Neural cell (in vitro differentiated cells): Measurements from ENCODE around the gene NYAP2. TPM values are rescaled to one million over a fixed set of nuclear protein-coding genes. Genes with fewer than 3 reads are reported as not detected.

Source experiments
- H2AFZ ChIP-seq: fragments of 200-600, 300-800 bp; sonication (generic), shearing (Covaris generic); 2 replicates; pipeline ENCODE4 v1.6.0; 2014; ENCODE audit warnings: low read depth, mild to moderate bottlenecking, antibody characterized with exemption, low read length, moderate library complexity
- H3F3A ChIP-seq: fragments of 200-600 bp; shearing (Covaris generic); 2 replicates; pipeline ENCODE4 v1.6.1; 2016; ENCODE audit warnings: mild to moderate bottlenecking, moderate library complexity, mixed read lengths, antibody characterized with exemption, low read length; ENCODE audit not compliant: insufficient read depth, poor library complexity, severe bottlenecking
- H3K27ac ChIP-seq: fragments of 200-600, 300-800 bp; sonication (generic), shearing (Covaris generic); 2 replicates; pipeline ENCODE4 v1.5.1; 2014; ENCODE audit warnings: mild to moderate bottlenecking, low read length, moderate library complexity
- H3K27me3 ChIP-seq: fragments of 300-800, 200-600 bp; sonication (generic), shearing (Covaris generic); 2 replicates; pipeline ENCODE4 v1.6.0; 2014; ENCODE audit warnings: mild to moderate bottlenecking, low read depth, low read length, moderate library complexity; ENCODE audit not compliant: insufficient read depth
- H3K36me3 ChIP-seq: fragments of 300-800, 200-600 bp; sonication (generic), shearing (Covaris generic); 2 replicates; pipeline ENCODE4 v1.5.1; 2014; ENCODE audit warnings: mild to moderate bottlenecking, antibody characterized with exemption, low read length, moderate library complexity; ENCODE audit not compliant: insufficient read depth
- H3K4me2 ChIP-seq: fragments of 300-800, 200-600 bp; sonication (generic), shearing (Covaris generic); 2 replicates; pipeline ENCODE4 v1.6.0; 2014; ENCODE audit warnings: mild to moderate bottlenecking, low read length
- H3K4me3 ChIP-seq: fragments of 300-800, 200-600 bp; sonication (generic), shearing (Covaris generic); 2 replicates; pipeline ENCODE4 v1.5.1; 2014; ENCODE audit warnings: mild to moderate bottlenecking, low read length, moderate library complexity
- H3K79me2 ChIP-seq: fragments of 200-600 bp; shearing (Covaris generic); replicated peaks from 2 replicates; pipeline ENCODE4 v1.6.0; 2014; ENCODE audit warnings: mild to moderate bottlenecking, low read length, moderate library complexity; ENCODE audit not compliant: insufficient read depth
- H3K9ac ChIP-seq: fragments of 300-800, 200-600 bp; sonication (generic), shearing (Covaris generic); 2 replicates; pipeline ENCODE4 v1.6.1; 2016; ENCODE audit warnings: mild to moderate bottlenecking, low read length, mixed read lengths
- H3K9me2 ChIP-seq: fragments of 200-600 bp; shearing (Covaris generic); 2 replicates; pipeline ENCODE4 v1.6.1; 2016; ENCODE audit warnings: mild to moderate bottlenecking, low read length, mixed read lengths; ENCODE audit not compliant: insufficient read depth
- H3K9me3 ChIP-seq: fragments of 200-600, 300-800 bp; sonication (generic), shearing (Covaris generic); 2 replicates; pipeline ENCODE4 v1.6.1; 2016; ENCODE audit warnings: mild to moderate bottlenecking, mixed run types, low read length, moderate library complexity, mixed read lengths
- H4K20me1 ChIP-seq: fragments of 200-600 bp; shearing (Covaris generic); 2 replicates; pipeline ENCODE4 v1.6.1; 2016; ENCODE audit warnings: mild to moderate bottlenecking, mixed run types; ENCODE audit not compliant: insufficient read depth
- EP300 ChIP-seq: fragments of 450-650 bp; conservative IDR thresholded peaks from 2 replicates; pipeline ENCODE4 v1.6.1; 2014; ENCODE audit warnings: antibody characterized with exemption, mild to moderate bottlenecking, moderate library complexity; ENCODE audit not compliant: poor library complexity, severe bottlenecking
- EZH2 ChIP-seq: fragments of 200-600, 300-800 bp; shearing (Covaris generic), sonication (generic); IDR thresholded peaks from 2 replicates; pipeline ENCODE4 v1.6.1; 2014; ENCODE audit warnings: antibody characterized with exemption, low read length, borderline replicate concordance, mild to moderate bottlenecking; ENCODE audit not compliant: insufficient read depth, poor library complexity, severe bottlenecking
- MXI1 ChIP-seq: fragments of 450-650 bp; conservative IDR thresholded peaks from 2 replicates; pipeline ENCODE4 v1.6.1; 2014; ENCODE audit warnings: antibody characterized with exemption, mild to moderate bottlenecking; ENCODE audit not compliant: poor library complexity, severe bottlenecking
- SMC3 ChIP-seq: fragments of 450-650 bp; conservative IDR thresholded peaks from 2 replicates; pipeline ENCODE4 v1.6.1; 2014; ENCODE audit warnings: antibody characterized with exemption, mild to moderate bottlenecking, moderate library complexity; ENCODE audit not compliant: poor library complexity
- TAF1 ChIP-seq: IDR thresholded peaks from 2 replicates; pipeline ENCODE4 v1.6.1; 2012; ENCODE audit warnings: low read depth
- polyA plus RNA-seq: library from polyadenylated mRNA; depleted of rRNA; stranded (reverse); fragments of >200 nt; gene quantifications from 2 replicates; pipeline ENCODE4 v1.2.3, GENCODE V29; 2014
- TF ChIP-seq, protein P1 (sequence below): fragments of 450-650 bp; IDR thresholded peaks from 2 replicates; pipeline ENCODE4 v1.5.1; 2014; ENCODE audit warnings: antibody characterized with exemption, mild to moderate bottlenecking, moderate library complexity; ENCODE audit not compliant: poor library complexity, severe bottlenecking
- TF ChIP-seq, protein P2 (sequence below): IDR thresholded peaks from 2 replicates; pipeline ENCODE4 v1.6.1; 2012; ENCODE audit warnings: borderline replicate concordance

NYAP2 gene
- polyA plus RNA-seq, 1 donor from 2014 or later, result 0.98 TPM

DNA sequence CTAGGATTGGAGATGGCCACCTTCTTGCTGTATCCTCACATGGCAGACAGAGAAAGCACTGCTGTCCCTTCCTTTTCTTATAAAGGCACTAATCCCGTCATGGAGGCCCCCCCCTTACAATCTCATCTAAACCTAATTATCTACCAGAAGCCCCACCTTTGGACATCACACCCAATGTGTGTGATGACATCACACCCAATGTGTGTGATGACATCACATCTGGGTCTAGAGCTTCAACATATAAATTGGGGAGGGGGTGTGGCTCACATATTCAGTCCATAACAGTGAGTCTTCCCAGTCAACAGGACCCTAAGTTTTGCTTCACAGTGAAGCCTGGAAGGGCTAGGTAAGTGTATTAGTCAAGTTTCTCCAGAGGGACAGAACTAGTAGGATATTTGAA is 213.1 kb downstream of the NYAP2 start:
- H4K20me1 ChIP-seq, result no peaks in the 10 kb centered on the region
- H3K9me2 ChIP-seq, result no peaks in the 10 kb centered on the region
- H3K27ac ChIP-seq, result no peak overlapping the region
- no peaks in the 10 kb centered on the region for H3K36me3 ChIP-seq
- TF ChIP-seq, protein P1, sequence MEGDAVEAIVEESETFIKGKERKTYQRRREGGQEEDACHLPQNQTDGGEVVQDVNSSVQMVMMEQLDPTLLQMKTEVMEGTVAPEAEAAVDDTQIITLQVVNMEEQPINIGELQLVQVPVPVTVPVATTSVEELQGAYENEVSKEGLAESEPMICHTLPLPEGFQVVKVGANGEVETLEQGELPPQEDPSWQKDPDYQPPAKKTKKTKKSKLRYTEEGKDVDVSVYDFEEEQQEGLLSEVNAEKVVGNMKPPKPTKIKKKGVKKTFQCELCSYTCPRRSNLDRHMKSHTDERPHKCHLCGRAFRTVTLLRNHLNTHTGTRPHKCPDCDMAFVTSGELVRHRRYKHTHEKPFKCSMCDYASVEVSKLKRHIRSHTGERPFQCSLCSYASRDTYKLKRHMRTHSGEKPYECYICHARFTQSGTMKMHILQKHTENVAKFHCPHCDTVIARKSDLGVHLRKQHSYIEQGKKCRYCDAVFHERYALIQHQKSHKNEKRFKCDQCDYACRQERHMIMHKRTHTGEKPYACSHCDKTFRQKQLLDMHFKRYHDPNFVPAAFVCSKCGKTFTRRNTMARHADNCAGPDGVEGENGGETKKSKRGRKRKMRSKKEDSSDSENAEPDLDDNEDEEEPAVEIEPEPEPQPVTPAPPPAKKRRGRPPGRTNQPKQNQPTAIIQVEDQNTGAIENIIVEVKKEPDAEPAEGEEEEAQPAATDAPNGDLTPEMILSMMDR, result no peak
- TF ChIP-seq, protein P2, sequence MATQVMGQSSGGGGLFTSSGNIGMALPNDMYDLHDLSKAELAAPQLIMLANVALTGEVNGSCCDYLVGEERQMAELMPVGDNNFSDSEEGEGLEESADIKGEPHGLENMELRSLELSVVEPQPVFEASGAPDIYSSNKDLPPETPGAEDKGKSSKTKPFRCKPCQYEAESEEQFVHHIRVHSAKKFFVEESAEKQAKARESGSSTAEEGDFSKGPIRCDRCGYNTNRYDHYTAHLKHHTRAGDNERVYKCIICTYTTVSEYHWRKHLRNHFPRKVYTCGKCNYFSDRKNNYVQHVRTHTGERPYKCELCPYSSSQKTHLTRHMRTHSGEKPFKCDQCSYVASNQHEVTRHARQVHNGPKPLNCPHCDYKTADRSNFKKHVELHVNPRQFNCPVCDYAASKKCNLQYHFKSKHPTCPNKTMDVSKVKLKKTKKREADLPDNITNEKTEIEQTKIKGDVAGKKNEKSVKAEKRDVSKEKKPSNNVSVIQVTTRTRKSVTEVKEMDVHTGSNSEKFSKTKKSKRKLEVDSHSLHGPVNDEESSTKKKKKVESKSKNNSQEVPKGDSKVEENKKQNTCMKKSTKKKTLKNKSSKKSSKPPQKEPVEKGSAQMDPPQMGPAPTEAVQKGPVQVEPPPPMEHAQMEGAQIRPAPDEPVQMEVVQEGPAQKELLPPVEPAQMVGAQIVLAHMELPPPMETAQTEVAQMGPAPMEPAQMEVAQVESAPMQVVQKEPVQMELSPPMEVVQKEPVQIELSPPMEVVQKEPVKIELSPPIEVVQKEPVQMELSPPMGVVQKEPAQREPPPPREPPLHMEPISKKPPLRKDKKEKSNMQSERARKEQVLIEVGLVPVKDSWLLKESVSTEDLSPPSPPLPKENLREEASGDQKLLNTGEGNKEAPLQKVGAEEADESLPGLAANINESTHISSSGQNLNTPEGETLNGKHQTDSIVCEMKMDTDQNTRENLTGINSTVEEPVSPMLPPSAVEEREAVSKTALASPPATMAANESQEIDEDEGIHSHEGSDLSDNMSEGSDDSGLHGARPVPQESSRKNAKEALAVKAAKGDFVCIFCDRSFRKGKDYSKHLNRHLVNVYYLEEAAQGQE, result no peak
- no peak for TF ChIP-seq EP300
- no peak for TF ChIP-seq SMC3
- no peak overlapping the region for H3K4me2 ChIP-seq
- H3K9ac ChIP-seq, result no peak overlapping the region
- H3K4me3 ChIP-seq, result no peak overlapping the region
- no peaks in the 10 kb centered on the region for H3K79me2 ChIP-seq
- no peaks in the 10 kb centered on the region for H3K27me3 ChIP-seq
- H2AFZ ChIP-seq, result no peak overlapping the region
- no peaks in the 10 kb centered on the region for H3F3A ChIP-seq
- H3K9me3 ChIP-seq, result no peaks in the 10 kb centered on the region

DNA sequence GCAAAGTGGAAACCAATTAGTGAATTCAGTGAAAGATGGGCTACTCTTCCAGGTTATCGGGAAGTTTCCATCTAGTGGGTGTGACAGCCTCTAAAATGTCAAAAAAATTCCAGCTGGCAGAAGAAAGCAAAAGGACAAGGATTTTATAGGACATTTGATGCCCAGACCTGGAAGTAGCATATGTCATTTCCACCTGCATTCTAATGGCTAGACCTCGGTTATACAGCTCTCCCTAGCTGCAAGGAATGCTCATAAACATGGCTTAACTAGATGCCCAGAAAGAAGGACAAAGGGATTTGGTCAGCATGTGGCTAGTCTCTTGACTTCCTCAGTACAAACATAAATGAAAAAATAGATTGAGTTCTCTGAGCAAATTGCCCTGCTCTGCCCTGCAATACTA is 215.4 kb downstream of the NYAP2 start:
- TF ChIP-seq, protein P1, result no peak
- TF ChIP-seq EZH2 (no peak), TAF1 (no peak), MXI1 (no peak), EP300 (no peak)
- TF ChIP-seq, protein P2, result no peak
- no peak overlapping the region for H3K9ac ChIP-seq
- no peak overlapping the region for H3K4me2 ChIP-seq
- H2AFZ ChIP-seq, result no peak overlapping the region
- H3K27ac ChIP-seq, result no peak overlapping the region
- no peaks in the 10 kb centered on the region for H3K9me3 ChIP-seq
- no peaks in the 10 kb centered on the region for H3K36me3 ChIP-seq
- no peaks in the 10 kb centered on the region for H3F3A ChIP-seq
- no peaks in the 10 kb centered on the region for H3K79me2 ChIP-seq
- no peak overlapping the region for H3K4me3 ChIP-seq
- H3K27me3 ChIP-seq, result no peaks in the 10 kb centered on the region
- no peaks in the 10 kb centered on the region for H3K9me2 ChIP-seq
- no peaks in the 10 kb centered on the region for H4K20me1 ChIP-seq
